Hepatocyte (in vitro differentiated cells): ENCODE data around the gene FHOD3.

Experiments
- EZH2phosphoT487 ChIP-seq: fragments of 200-600 bp; sonication (generic); IDR thresholded peaks from one replicate; pipeline ENCODE4 v1.6.1; 2018; ENCODE audit warnings: antibody characterized with exemption, mild to moderate bottlenecking, low read depth, moderate library complexity; ENCODE audit not compliant: unreplicated experiment, severe bottlenecking
- TF ChIP-seq, protein P1 (sequence below): fragments of 200-600 bp; sonication (generic); IDR thresholded peaks from 2 replicates; pipeline ENCODE4 v1.5.1; 2016; ENCODE audit warnings: antibody characterized with exemption, mild to moderate bottlenecking; ENCODE audit not compliant: poor library complexity

- TF ChIP-seq, protein P1, sequence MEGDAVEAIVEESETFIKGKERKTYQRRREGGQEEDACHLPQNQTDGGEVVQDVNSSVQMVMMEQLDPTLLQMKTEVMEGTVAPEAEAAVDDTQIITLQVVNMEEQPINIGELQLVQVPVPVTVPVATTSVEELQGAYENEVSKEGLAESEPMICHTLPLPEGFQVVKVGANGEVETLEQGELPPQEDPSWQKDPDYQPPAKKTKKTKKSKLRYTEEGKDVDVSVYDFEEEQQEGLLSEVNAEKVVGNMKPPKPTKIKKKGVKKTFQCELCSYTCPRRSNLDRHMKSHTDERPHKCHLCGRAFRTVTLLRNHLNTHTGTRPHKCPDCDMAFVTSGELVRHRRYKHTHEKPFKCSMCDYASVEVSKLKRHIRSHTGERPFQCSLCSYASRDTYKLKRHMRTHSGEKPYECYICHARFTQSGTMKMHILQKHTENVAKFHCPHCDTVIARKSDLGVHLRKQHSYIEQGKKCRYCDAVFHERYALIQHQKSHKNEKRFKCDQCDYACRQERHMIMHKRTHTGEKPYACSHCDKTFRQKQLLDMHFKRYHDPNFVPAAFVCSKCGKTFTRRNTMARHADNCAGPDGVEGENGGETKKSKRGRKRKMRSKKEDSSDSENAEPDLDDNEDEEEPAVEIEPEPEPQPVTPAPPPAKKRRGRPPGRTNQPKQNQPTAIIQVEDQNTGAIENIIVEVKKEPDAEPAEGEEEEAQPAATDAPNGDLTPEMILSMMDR = no peak
- TF ChIP-seq EZH2phosphoT487 = no peak
Measured at GRCh38 chr18:36600548-36600947, 303.0 kb downstream of the FHOD3 start.
